Measurements from ENCODE around the gene ZDHHC14. TPM values are rescaled to one million over a fixed set of nuclear protein-coding genes. Genes with fewer than 3 reads are reported as not detected.

The ZDHHC14 gene
- total RNA-seq, 2 experiments from 2014 or later, result 7.8 to 9.8 TPM

DNA sequence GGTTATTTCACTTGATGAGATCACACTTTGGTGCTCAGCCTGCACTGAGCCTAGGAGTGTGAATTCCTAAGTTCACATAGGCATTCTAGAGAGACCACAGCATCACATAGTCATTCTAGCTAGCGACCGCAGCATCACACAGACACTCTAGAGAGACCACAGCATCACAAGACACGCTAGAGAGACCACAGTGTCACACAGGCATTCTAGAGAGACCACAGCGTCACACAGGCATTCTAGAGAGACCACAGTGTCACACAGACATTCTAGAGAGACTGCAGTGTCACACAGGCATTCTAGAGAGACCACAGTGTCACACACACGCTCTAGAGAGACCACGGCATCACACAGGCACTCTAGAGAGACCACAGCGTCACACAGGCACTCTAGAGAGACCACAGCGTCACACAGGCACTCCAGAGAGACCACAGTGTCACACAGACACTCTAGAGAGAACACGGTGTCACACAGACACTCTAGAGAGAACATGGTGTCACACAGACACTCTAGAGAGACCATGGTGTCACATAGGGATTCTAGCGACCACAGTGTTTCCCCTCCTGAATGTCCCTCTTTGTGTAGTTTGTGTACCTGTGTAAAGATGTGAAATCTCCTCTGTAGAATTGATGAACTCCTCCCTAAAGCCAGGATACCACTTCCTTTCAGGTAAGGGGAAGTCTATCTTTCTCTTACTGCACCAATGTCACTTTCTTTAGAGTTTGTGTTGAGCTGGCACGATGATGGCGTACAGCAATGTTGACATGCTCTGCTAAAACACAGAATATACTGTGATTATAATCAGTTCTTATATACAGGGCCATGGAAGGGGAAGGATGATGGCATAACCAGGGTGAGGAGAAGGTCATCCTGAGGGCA, 169.4 kb downstream of the ZDHHC14 start:
- peak; percentile 28 for DNase-seq
- H3K4me3 Mint-ChIP-seq, result no peak overlapping the region
- ChIA-PET CTCF (interaction anchor here (1.0 to 1.8 kb wide), 2 partner anchors 11 to 13 kb away, joined by 3 to 4 read pairs; no protein-coding TSS in a partner anchor), POLR2A (no interaction called here)
- peaks cover 12% of the 10 kb centered on the region for H3K9me3 Mint-ChIP-seq
- H3K27me3 Mint-ChIP-seq, result peaks cover 2% of the 10 kb centered on the region
- H3K4me1 Mint-ChIP-seq, result peaks cover 32% of the 10 kb centered on the region
- H3K36me3 Mint-ChIP-seq (ENCODE audit: low read depth), result peaks cover 5% of the 10 kb centered on the region
- peak overlapping the region; percentile 80 for H3K27ac Mint-ChIP-seq

DNA sequence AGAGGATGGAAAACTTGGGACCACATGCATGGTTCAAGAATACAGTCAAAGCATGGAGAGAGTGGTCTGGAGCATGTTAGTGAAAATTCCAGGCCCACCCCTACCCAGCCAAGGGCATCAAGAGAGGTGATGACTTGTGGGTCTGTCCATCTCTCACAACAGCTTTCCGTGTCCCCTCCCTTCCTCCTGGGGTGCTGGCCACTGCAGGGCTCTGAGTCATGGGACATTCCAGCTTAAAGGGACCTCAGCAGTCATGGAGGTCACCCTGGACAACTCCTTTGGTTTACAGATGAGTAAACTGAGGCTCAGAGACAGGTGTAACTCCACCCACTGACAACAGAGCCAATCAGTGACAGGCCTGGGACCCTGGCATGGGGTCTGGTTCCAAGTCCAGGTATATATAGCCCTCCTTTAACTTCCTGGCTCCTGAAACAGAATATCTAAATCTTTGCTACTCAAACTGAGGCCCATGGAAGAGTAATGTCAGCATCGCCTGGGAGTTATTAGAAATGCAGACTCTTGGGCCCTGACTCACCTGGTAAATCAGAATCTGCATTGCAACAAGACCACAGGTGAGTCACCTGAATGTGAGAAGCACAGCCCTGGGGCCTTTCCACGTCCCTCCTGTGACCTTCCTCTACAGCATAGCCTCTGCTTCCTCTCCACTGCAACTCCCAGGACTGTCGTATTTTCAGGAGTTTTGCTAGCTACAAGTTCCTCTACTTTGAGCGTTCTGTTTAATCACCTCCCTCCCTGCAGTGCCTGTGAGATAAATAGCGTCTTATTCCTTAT, 170.2 kb downstream of the ZDHHC14 start:
- H3K4me1 Mint-ChIP-seq, result peaks cover 36% of the 10 kb centered on the region
- ChIA-PET CTCF (interaction anchor here (0.5 to 2.1 kb wide), 2 partner anchors 10 to 603 kb away, joined by 3 to 10 read pairs; no protein-coding TSS in a partner anchor), POLR2A (no interaction called here)

GRCh38 chr6:157552081-157552747, 171.2 kb downstream of the ZDHHC14 start:
- Mint-ChIP-seq H3K27me3 (peaks cover 2% of the 10 kb centered on the region), H3K4me3 (no peak overlapping the region), H3K4me1 (peaks cover 46% of the 10 kb centered on the region), H3K9me3 (peaks cover 9% of the 10 kb centered on the region), H3K27ac (no peak overlapping the region), H3K36me3 (ENCODE audit: low read depth) (peaks cover 5% of the 10 kb centered on the region)
- POLR2A ChIA-PET, result no interaction called here
- CTCF ChIA-PET, result interaction anchor here (0.5 to 2.1 kb wide), 2 partner anchors 9 to 602 kb away, joined by 3 to 10 read pairs; no protein-coding TSS in a partner anchor
- no peak for DNase-seq

More for the DNA sequence above, 170.2 kb downstream of the ZDHHC14 start:
- H3K27me3 Mint-ChIP-seq, result peaks cover 2% of the 10 kb centered on the region
- peaks cover 12% of the 10 kb centered on the region for H3K9me3 Mint-ChIP-seq
- peaks cover 5% of the 10 kb centered on the region for H3K36me3 Mint-ChIP-seq (ENCODE audit: low read depth)
- H3K4me3 Mint-ChIP-seq, result no peak overlapping the region
- peak overlapping the region; percentile 80 for H3K27ac Mint-ChIP-seq
- DNase-seq, result no peak

DNA sequence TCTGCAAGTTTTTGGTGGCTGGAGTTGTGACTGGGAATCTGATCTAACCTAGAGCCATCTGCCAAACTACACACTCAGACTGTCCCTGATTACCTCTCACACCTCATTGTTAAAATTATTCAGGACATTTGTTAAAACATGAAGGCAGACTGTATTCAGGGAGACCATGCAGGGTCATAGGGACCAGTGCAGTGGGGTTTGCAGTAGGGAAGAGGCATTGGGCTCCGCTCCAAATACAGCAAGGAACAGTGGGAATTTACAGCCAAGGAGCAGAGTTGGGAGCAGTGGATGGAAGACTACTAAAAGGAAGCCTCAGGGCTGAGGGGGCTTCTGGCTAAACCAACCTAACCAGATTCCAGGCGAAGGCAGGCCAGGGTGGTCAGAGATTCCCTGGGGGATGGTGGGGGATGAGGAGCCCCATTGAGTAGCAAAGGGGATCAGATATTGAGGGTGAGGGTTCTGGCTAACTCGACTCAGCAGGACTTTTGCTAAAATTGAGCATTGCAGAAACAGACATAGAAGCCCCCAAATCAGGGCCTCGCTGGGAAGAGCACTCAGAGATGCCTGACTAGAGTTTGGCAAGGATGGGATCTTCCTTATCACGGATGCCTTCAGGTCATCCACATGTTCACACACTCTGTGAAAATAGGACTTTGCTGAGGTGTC, 172.0 kb downstream of the ZDHHC14 start:
- CTCF ChIA-PET, result interaction anchor here (2.1 kb wide), 1 partner anchor 9 kb away, joined by 10 read pairs; no protein-coding TSS in a partner anchor

GRCh38 chr6:157554747-157555146, 173.8 kb downstream of the ZDHHC14 start:
- POLR2A ChIA-PET, result no interaction called here

More for the DNA sequence above, 172.0 kb downstream of the ZDHHC14 start:
- H3K4me3 Mint-ChIP-seq, result no peak overlapping the region
- H3K4me1 Mint-ChIP-seq, result peaks cover 52% of the 10 kb centered on the region
- DNase-seq, result no peak
- no peak overlapping the region for H3K27ac Mint-ChIP-seq
- peaks cover 5% of the 10 kb centered on the region for H3K36me3 Mint-ChIP-seq (ENCODE audit: low read depth)
- peaks cover 2% of the 10 kb centered on the region for H3K27me3 Mint-ChIP-seq
- POLR2A ChIA-PET, result no interaction called here
- peaks cover 7% of the 10 kb centered on the region for H3K9me3 Mint-ChIP-seq

DNA sequence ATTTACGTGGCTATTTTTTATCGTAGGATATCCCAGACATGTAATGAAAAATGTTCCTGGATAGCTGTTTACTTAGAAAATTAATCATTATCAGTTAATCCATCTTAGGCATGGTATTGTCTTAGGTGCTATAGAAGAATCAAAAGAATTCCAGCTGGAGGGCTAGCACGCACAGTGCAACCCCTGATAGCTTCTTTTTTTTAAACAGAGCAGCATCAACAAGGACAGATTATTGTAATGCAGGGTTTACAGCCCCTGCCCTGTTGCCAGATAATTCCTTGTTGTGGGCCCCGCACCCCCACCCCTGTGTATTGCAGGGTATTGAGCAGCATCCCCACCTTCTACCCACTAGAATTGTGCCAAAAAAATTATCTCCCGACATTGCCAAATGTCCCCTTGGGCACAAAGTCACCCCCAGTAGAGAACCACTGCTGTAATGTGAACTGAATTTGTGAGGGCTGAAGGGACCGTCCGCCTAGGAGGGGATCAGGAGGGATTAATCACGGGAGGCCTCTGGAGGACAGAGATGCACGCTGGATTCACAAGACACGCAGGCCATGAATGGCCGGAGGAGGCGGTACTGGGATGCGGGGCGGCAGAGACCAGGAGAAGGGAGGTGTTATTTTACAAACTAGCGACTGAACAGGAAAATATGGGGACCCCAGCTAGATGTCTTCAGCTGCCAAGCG, 174.6 kb downstream of the ZDHHC14 start:
- Mint-ChIP-seq H3K36me3 (ENCODE audit: low read depth) (peaks cover 15% of the 10 kb centered on the region), H3K4me3 (no peak overlapping the region), H3K9me3 (no peaks in the 10 kb centered on the region), H3K27me3 (peaks cover 2% of the 10 kb centered on the region), H3K4me1 (peaks cover 46% of the 10 kb centered on the region), H3K27ac (peak overlapping the region; percentile 39)
- ChIA-PET CTCF (interaction anchor here (0.8 to 1.1 kb wide), 2 partner anchors 16 to 23 kb away, joined by 3 read pairs; no protein-coding TSS in a partner anchor), POLR2A (no interaction called here)
- DNase-seq, result no peak

More at GRCh38 chr6:157554747-157555146, 173.8 kb downstream of the ZDHHC14 start:
- DNase-seq, result no peak
- H3K4me1 Mint-ChIP-seq, result peaks cover 54% of the 10 kb centered on the region
- peaks cover 15% of the 10 kb centered on the region for H3K36me3 Mint-ChIP-seq (ENCODE audit: low read depth)
- peaks cover 2% of the 10 kb centered on the region for H3K27me3 Mint-ChIP-seq
- peaks cover 3% of the 10 kb centered on the region for H3K9me3 Mint-ChIP-seq
- no peak overlapping the region for H3K27ac Mint-ChIP-seq
- CTCF ChIA-PET, result interaction anchor here (0.8 to 1.1 kb wide), 2 partner anchors 17 to 22 kb away, joined by 3 read pairs; no protein-coding TSS in a partner anchor
- H3K4me3 Mint-ChIP-seq, result no peak overlapping the region

- Mint-ChIP-seq H3K27me3 (peaks cover 2% of the 10 kb centered on the region), H3K4me1 (peaks cover 46% of the 10 kb centered on the region), H3K4me3 (no peak overlapping the region), H3K9me3 (no peaks in the 10 kb centered on the region), H3K36me3 (ENCODE audit: low read depth) (peaks cover 18% of the 10 kb centered on the region), H3K27ac (no peak overlapping the region)
- no peak for DNase-seq
- POLR2A ChIA-PET, result no interaction called here
- CTCF ChIA-PET, result interaction anchor here (0.8 kb wide), 1 partner anchor 194 kb away, joined by 4 read pairs; no protein-coding TSS in a partner anchor
Observed at GRCh38 chr6:157556144-157556645, 175.2 kb downstream of the ZDHHC14 start.

DNA sequence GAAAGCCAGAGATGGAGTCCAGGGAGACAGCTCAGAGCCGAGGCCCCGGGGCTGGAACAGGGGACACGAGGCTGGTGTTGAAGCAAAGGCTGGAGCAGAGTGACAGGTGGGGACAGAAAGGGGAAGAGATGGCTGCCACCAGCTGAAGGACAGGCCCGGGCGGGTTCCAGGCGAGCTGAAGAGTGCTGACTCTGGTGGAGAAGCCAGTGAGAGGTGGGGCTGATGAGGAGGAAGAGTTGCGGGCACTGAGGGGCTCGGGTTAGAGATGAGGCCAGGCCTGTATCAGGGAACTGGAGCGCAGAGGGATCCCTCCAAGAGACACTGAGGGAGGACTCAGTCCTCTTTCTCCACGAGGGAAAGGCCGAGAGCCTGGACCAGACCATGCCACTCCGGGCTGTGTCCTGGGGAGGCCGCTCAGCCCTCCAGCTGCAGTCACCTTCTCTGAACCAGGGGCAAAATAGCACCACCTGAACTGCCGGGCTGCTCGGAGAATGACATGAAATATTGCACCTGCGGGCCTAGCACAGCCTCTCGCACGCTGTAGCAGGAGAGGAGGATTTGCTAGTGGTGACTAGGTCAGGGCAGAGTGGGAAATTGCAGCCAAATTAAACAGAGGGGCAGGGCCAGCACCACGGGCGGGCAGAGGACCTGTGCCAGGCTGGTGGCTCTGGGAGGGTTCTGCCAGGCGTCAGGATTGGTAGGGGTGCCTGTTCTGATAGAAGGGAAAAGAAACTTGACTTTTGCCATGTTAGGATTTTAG, 175.9 kb downstream of the ZDHHC14 start:
- CTCF ChIA-PET, result interaction anchor here (0.8 to 1.5 kb wide), 3 partner anchors 13 to 195 kb away, joined by 3 to 4 read pairs (median 4); no protein-coding TSS in a partner anchor
- Mint-ChIP-seq H3K4me1 (peaks cover 49% of the 10 kb centered on the region), H3K27ac (no peak overlapping the region), H3K9me3 (no peaks in the 10 kb centered on the region), H3K4me3 (no peak overlapping the region), H3K27me3 (peaks cover 2% of the 10 kb centered on the region), H3K36me3 (ENCODE audit: low read depth) (peaks cover 17% of the 10 kb centered on the region)
- no peak for DNase-seq
- POLR2A ChIA-PET, result no interaction called here

- CTCF ChIA-PET, result interaction anchor here (1.0 to 1.5 kb wide), 2 partner anchors 12 to 33 kb away, joined by 3 to 4 read pairs; no protein-coding TSS in a partner anchor
- POLR2A ChIA-PET, result no interaction called here
- Mint-ChIP-seq H3K9me3 (no peaks in the 10 kb centered on the region), H3K36me3 (ENCODE audit: low read depth) (peaks cover 15% of the 10 kb centered on the region), H3K27ac (peak overlapping the region; percentile 32), H3K4me3 (no peak overlapping the region), H3K4me1 (peaks cover 54% of the 10 kb centered on the region), H3K27me3 (peaks cover 2% of the 10 kb centered on the region)
- no peak for DNase-seq
Observed at GRCh38 chr6:157557559-157557958, 176.6 kb downstream of the ZDHHC14 start.

DNA sequence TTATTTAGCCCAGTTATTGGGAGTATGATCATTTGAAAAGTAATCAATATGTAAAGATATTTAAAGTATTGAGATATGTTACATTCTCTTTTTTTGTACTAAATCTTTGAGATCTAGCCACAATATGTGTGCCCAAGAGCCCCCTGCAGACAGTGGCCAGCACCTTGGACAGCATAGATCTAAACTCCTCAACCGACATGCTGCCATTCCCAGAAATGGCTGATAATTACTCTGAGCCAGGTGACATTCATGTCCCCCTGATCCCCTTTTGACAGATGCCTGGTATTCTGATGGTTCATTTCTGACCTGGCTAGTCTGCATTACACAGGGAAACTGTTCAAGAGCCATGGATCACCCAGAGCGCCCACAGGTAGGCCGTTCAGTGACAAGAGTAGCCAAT, 177.1 kb downstream of the ZDHHC14 start:
- Mint-ChIP-seq H3K9me3 (no peaks in the 10 kb centered on the region), H3K27ac (no peak overlapping the region), H3K27me3 (no peaks in the 10 kb centered on the region), H3K4me1 (peaks cover 57% of the 10 kb centered on the region), H3K4me3 (no peak overlapping the region), H3K36me3 (ENCODE audit: low read depth) (peaks cover 15% of the 10 kb centered on the region)
- CTCF ChIA-PET, result interaction anchor here (1.0 to 1.5 kb wide), 2 partner anchors 11 to 34 kb away, joined by 3 to 4 read pairs; no protein-coding TSS in a partner anchor
- POLR2A ChIA-PET, result no interaction called here
- DNase-seq, result no peak

Measured in activated CD4-positive, alpha-beta T cell treated with anti-CD3 and anti-CD28 coated beads, Interleukin-2, amount 10 ng/mL, durations not matched to agents 7 days and 5 days (primary cell).